Measurements from ENCODE around the gene TSPAN10.

DNA sequence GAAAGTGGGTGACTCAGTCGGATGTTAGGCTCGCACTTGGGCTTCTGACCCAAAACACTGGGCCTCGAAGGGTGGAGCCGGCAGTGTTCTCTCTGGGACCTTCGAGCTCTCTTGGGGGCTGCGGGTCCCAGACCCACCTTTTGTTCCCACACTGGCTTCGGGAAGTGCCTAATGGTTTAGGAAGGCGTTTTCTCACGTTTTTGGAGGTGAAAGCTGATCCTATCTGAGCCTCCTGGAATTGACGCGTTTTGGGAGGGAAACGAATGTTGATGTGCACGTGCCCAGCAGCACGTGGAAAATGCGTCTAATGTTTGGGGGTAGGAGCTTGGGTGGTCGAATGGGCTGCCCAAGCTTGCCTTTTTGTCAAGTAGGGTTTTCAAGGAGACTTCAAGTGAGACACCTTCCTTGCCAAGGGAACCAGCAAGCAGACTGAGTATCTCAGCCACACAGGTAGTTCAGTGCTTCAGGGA, 47.5 kb downstream of the TSPAN10 start:
- TF ChIP-seq, protein P1, sequence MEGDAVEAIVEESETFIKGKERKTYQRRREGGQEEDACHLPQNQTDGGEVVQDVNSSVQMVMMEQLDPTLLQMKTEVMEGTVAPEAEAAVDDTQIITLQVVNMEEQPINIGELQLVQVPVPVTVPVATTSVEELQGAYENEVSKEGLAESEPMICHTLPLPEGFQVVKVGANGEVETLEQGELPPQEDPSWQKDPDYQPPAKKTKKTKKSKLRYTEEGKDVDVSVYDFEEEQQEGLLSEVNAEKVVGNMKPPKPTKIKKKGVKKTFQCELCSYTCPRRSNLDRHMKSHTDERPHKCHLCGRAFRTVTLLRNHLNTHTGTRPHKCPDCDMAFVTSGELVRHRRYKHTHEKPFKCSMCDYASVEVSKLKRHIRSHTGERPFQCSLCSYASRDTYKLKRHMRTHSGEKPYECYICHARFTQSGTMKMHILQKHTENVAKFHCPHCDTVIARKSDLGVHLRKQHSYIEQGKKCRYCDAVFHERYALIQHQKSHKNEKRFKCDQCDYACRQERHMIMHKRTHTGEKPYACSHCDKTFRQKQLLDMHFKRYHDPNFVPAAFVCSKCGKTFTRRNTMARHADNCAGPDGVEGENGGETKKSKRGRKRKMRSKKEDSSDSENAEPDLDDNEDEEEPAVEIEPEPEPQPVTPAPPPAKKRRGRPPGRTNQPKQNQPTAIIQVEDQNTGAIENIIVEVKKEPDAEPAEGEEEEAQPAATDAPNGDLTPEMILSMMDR (IDR thresholded peaks at IDR 0.05), result no peak
- no peak for TF ChIP-seq POLR2A (IDR thresholded peaks at IDR 0.05)

All from uterus (tissue), 2 donors.